Measurements from ENCODE around the gene NRXN3. TPM values are rescaled to one million over a fixed set of nuclear protein-coding genes. Genes with fewer than 3 reads are reported as not detected.

The NRXN3 gene
- total and polyA plus RNA-seq, 2 of the 4 experiments (the other 2 are of a cell fraction) = 4.8 to 25.1 TPM

DNA sequence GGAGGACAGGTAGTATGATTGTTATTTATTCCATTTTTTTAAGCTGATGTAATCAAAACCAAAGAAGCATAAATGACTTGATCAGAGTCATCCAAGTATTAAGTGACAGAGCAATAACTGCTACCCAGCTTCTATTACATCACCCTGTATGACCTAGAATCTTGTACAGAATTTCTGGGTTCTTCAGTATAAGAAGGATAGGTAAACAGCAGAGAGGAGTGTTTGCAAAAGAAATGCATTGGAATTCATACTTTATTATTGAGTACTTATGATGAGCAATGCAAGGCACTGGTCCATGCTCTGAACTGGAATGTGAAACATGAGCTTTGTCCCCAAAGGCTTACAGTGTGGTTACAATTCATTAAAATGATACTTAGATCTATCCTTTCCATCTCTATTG, 1124.3 kb downstream of the NRXN3 start:
- POLR2A ChIA-PET (ENCODE audit: unreplicated experiment) = no interaction called here
- CTCF ChIA-PET = interaction anchor here (0.9 kb wide), 1 partner anchor 28 kb away, joined by 3 read pairs; no protein-coding TSS in a partner anchor
- dilution Hi-C loops (cut with HindIII; ENCODE audit: low sequenced_read_pairs, unreplicated experiment) = no loop called here

More for the DNA sequence above, 1124.3 kb downstream of the NRXN3 start:
- no peak overlapping the region for H3K56ac ChIP-seq (ENCODE audit: extremely low read depth, insufficient read depth, low read length)
- no peak overlapping the region for H3K14ac ChIP-seq (replicated peaks; ENCODE audit: low read depth, low read length)
- intact Hi-C loops (cut with micrococcal nuclease) = no loop called here
- BruUV-seq (replicated peaks) = no TSS peak
- H3K9ac ChIP-seq (ENCODE audit: low read depth, low read length) = no peak overlapping the region
- no peak overlapping the region for H2BK5ac ChIP-seq (ENCODE audit: low read depth, low read length, poor library complexity, severe bottlenecking)
- no peak overlapping the region for H3K18ac ChIP-seq (ENCODE audit: low read depth, low read length)
- H2AK5ac ChIP-seq (ENCODE audit: low read depth, low read length) = no peak overlapping the region
- H2BK120ac ChIP-seq (ENCODE audit: low read depth, low read length) = no peak overlapping the region
- H3K27me3 ChIP-seq (ENCODE audit: control insufficient read depth, insufficient read depth, low read length) = no peaks in the 10 kb centered on the region
- no peak overlapping the region for H3K4me3 ChIP-seq (ENCODE audit: insufficient read depth, low read depth, low read length)
- in situ Hi-C loops (cut with MboI; ENCODE audit: low sequenced_read_pairs) = no loop called here
- TF ChIP-seq MAFK (IDR thresholded peaks at IDR 0.05; ENCODE audit: low read depth, low read length) (peak; percentile 22; the same call in 1 of the 2 replicates), CEBPB (IDR thresholded peaks at IDR 0.05; ENCODE audit: low read depth, low read length) (peak; percentile 29; the same call in 1 of the 2 replicates), CHD1 (IDR thresholded peaks at IDR 0.05; ENCODE audit: low read depth, low read length) (no peak)
- H3K79me1 ChIP-seq (ENCODE audit: low read depth in 1 of 2, low read length in 2 of 2) = no peaks in the 10 kb centered on the region; a peak in 1 of 4 replicates
- peak; percentile 55 for DNase-seq
- no peak overlapping the region for H4K5ac ChIP-seq (ENCODE audit: low read depth, low read length)
- no peak overlapping the region for H2AFZ ChIP-seq (replicated peaks; ENCODE audit: low read length, poor library complexity)
- H3K4me2 ChIP-seq (ENCODE audit: low read depth, low read length) = peak overlapping the region; percentile 63; the same call in 1 of the 2 replicates
- peak; percentile 90 for ATAC-seq (ENCODE audit: low read depth)
- no peak overlapping the region for H3K27ac ChIP-seq (ENCODE audit: insufficient read depth, low read length)
- no peak overlapping the region for H3K23ac ChIP-seq (ENCODE audit: low read depth, low read length)
- no peaks in the 10 kb centered on the region for H3K36me3 ChIP-seq (ENCODE audit: control insufficient read depth, insufficient read depth, low read length)
- H3K4ac ChIP-seq (ENCODE audit: low read depth, low read length) = no peak overlapping the region
- no peak overlapping the region for H2AK9ac ChIP-seq (replicated peaks; ENCODE audit: low read depth, low read length, poor library complexity)
- no peaks in the 10 kb centered on the region; the same call in 1 of the 2 replicates for H3K9me1 ChIP-seq (ENCODE audit: insufficient read depth, low read length)
- peaks cover 2% of the 10 kb centered on the region for H3K4me1 ChIP-seq (ENCODE audit: control insufficient read depth, insufficient read depth, low read length)
- H2BK15ac ChIP-seq (ENCODE audit: low read depth, low read length) = no peak overlapping the region
- no peaks in the 10 kb centered on the region for H3K9me3 ChIP-seq (ENCODE audit: control insufficient read depth, insufficient read depth, low read length)
- peak overlapping the region in 1 of 2 experiments; percentile 7; a peak in 1 of 4 replicates for H4K8ac ChIP-seq (ENCODE audit: low read depth in 2 of 2, low read length in 2 of 2)
- H4K91ac ChIP-seq (ENCODE audit: insufficient read depth, low read depth, low read length) = no peak overlapping the region
- H4K20me1 ChIP-seq (ENCODE audit: insufficient read depth, low read length) = no peaks in the 10 kb centered on the region
- H2BK20ac ChIP-seq (ENCODE audit: low read depth, low read length) = no peak overlapping the region

Data from IMR-90 (cell line).